Ovary (tissue), 9 donors: ENCODE data around the gene FBXO42. TPM values are rescaled to one million over a fixed set of nuclear protein-coding genes. Genes with fewer than 3 reads are reported as not detected.

Experiments
- DNase-seq, 5 donors: peaks; one replicate each; pipeline ENCODE4 v3.0.0-alpha.2; 2019 to 2020
- H3K27ac ChIP-seq, 2 donors: fragments of 200-600 bp; one replicate each; pipeline versions ENCODE4 v1.5.1 to v1.8.0; 2019 to 2022
- H3K27me3 ChIP-seq: fragments of 200-600 bp; one replicate; pipeline ENCODE4 v1.8.0; 2022
- H3K36me3 ChIP-seq: fragments of 200-600 bp; sonication (generic); one replicate; pipeline ENCODE4 v1.5.1; 2019
- H3K4me1 ChIP-seq: one replicate; pipeline ENCODE4 v1.8.1; 2013; ENCODE audit warnings: mild to moderate bottlenecking, moderate library complexity; ENCODE audit not compliant: insufficient read depth
- H3K4me3 ChIP-seq: fragments of 200-600 bp; sonication (generic); one replicate; pipeline ENCODE4 v1.5.1; 2017
- H3K9me3 ChIP-seq, 2 donors: fragments of 200-600 bp in 1 of 2; sonication (generic) in 1 of 2; one replicate each; pipeline versions ENCODE4 v1.5.1 to v1.8.1; 2013 to 2019; ENCODE audit warnings: mild to moderate bottlenecking in 1 of 2, moderate library complexity in 1 of 2
- EP300 ChIP-seq: sonication (generic); formaldehyde crosslinking; IDR thresholded peaks from one replicate; pipeline ENCODE4 v1.6.1; 2017; ENCODE audit warnings: antibody characterized with exemption
- POLR2A ChIP-seq: fragments of 450-650 bp; IDR thresholded peaks from one replicate; pipeline ENCODE4 v1.6.1; 2017; ENCODE audit warnings: antibody characterized with exemption, mild to moderate bottlenecking, moderate library complexity
- WGBS, 3 donors: extraction: QIAGEN DNeasy Blood & Tissue Kit in 1 of 3; methylation state at CpG; one replicate each; pipeline versions ENCODE4 v1.1.5 to v1.1.7; 2013 to 2017; 5-methylcytosine and 5-hydroxymethylcytosine counted together
- intact Hi-C, 4 donors: fragments of 100-400 bp; cut with DNase I; formaldehyde crosslinking; loops; one replicate each; pipeline versions ENCODE4 v1.11.0 to v1.15.1; 2022 to 2023
- polyA plus RNA-seq, 2 donors: library from polyadenylated mRNA; stranded (reverse); fragments of 200-250 nt in 1 of 2; fragments of 350-450 nt in 1 of 2; fragmentation: Illumina TruSeq in 1 of 2; extraction: RNeasy Lipid Tissue Mini Kit (QIAGEN cat#74804) in 1 of 2; gene quantifications; one replicate each; pipeline ENCODE4 v1.2.3, GENCODE V29; 2013 to 2014
- total RNA-seq, 7 donors: library from RNA; depleted of rRNA in 2 of 7; stranded (reverse); fragments of >200 nt in 2 of 7; fragmentation: NEBNext Ultra II Directional in 3 of 7; extraction: Animal tissue kit (Norgen Biotek cat#: 25700) in 3 of 7; gene quantifications; one replicate each; pipeline versions ENCODE4 v1.1.0 to v1.2.4, GENCODE V29; 2016 to 2023
- TF ChIP-seq, protein P1 (sequence below), 3 donors: fragments of 450-650 bp in 2 of 3; fragments of 200-600 bp in 1 of 3; IDR thresholded peaks; one replicate each; pipeline versions ENCODE4 v1.5.1 to v1.8.0; 2016 to 2022; ENCODE audit warnings: antibody characterized with exemption in 3 of 3, mild to moderate bottlenecking in 1 of 3
- donor health status: DM: no; HTN: no; CAD: no; lungs with moderate emphysema.
- donor health status: DM: no; HTN: no; CAD: no.
- donor health status: Bipolar disorder and iron deficiency.
- donor health status: DM: yes; HTN: yes; CAD: no.
- donor health status: DM: no; HTN: no; CAD: no.
- donor health status: DM: yes; HTN: yes; CAD: no.

FBXO42 gene
- total and polyA plus RNA-seq, 9 donors = 16.0 to 35.3 (median 21.9) TPM

DNA sequence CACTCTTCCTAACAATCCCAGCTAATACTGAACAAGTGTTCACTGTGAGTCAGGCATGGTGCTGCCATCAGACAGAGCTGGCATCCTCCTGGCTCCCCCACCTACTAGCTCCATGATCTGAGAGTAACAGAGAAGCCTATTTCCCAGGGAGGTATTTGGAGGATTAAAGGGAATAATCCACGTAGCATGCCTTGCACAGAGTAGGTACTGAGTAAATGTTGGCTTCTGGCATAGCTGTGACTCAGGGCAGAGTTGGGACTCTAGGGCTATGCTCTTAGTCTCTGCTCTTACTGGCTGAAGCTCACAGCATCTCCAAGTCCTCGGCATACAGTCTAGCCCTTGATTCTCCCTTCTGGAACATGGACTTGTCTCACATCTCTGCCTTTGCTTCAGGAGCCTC lies 148.1 kb downstream of the FBXO42 start:
- no peak for TF ChIP-seq EP300
- no peaks in the 10 kb centered on the region for H3K27me3 ChIP-seq
- peaks cover 5% of the 10 kb centered on the region for H3K4me1 ChIP-seq
- intact Hi-C loops = loop anchor here in 2 of 4 donors (5.0 to 10.0 kb wide), 2 partner anchors 38 to 161 kb away; partner anchors contain the start of gene SZRD1 (in 1 of the 2)
- H3K9me3 ChIP-seq = no peaks in the 10 kb centered on the region
- WGBS, 3 donors = 86 to 93% (median 92%) methylated on average over 2 of the region's 2 CpGs
- H3K4me3 ChIP-seq = no peak overlapping the region
- H3K36me3 ChIP-seq = no peaks in the 10 kb centered on the region
- no peak overlapping the region for H3K27ac ChIP-seq
- DNase-seq = no peak

DNA sequence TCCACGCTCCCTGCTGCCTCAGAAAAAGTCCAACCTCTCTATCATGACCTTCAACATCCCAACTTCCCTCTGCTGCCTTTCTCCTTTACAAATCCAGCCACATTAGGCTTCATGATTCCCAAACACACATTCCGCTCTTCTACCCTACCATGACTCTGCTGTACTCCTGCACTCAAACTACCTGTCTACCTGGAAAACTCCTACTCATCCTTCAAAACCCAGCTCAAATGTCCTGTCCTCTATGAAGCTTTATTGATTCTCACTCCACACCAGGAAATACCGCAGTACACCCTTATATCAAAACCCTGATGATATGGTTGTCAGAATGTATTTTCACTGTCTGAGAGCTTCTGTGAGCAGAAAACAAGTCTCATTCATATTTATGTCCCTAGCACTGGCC lies 148.7 kb downstream of the FBXO42 start:
- Histone ChIP-seq H3K36me3 (no peaks in the 10 kb centered on the region), H3K4me1 (peaks cover 5% of the 10 kb centered on the region), H3K9me3 (no peaks in the 10 kb centered on the region), H3K4me3 (no peak overlapping the region), H3K27me3 (no peaks in the 10 kb centered on the region), H3K27ac (no peak overlapping the region)
- TF ChIP-seq POLR2A = no peak
- TF ChIP-seq EP300 = no peak
- TF ChIP-seq, protein P1, sequence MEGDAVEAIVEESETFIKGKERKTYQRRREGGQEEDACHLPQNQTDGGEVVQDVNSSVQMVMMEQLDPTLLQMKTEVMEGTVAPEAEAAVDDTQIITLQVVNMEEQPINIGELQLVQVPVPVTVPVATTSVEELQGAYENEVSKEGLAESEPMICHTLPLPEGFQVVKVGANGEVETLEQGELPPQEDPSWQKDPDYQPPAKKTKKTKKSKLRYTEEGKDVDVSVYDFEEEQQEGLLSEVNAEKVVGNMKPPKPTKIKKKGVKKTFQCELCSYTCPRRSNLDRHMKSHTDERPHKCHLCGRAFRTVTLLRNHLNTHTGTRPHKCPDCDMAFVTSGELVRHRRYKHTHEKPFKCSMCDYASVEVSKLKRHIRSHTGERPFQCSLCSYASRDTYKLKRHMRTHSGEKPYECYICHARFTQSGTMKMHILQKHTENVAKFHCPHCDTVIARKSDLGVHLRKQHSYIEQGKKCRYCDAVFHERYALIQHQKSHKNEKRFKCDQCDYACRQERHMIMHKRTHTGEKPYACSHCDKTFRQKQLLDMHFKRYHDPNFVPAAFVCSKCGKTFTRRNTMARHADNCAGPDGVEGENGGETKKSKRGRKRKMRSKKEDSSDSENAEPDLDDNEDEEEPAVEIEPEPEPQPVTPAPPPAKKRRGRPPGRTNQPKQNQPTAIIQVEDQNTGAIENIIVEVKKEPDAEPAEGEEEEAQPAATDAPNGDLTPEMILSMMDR (IDR thresholded peaks at IDR 0.05) = no peak
- WGBS, 3 donors = 32 to 63% (median 62%) methylated on average over 3 of the region's 3 CpGs
- DNase-seq = no peak
- intact Hi-C loops = loop anchor here in 2 of 4 donors (5.0 to 10.0 kb wide), 2 partner anchors 39 to 161 kb away; partner anchors contain the start of gene SZRD1 (in 1 of the 2)

DNA sequence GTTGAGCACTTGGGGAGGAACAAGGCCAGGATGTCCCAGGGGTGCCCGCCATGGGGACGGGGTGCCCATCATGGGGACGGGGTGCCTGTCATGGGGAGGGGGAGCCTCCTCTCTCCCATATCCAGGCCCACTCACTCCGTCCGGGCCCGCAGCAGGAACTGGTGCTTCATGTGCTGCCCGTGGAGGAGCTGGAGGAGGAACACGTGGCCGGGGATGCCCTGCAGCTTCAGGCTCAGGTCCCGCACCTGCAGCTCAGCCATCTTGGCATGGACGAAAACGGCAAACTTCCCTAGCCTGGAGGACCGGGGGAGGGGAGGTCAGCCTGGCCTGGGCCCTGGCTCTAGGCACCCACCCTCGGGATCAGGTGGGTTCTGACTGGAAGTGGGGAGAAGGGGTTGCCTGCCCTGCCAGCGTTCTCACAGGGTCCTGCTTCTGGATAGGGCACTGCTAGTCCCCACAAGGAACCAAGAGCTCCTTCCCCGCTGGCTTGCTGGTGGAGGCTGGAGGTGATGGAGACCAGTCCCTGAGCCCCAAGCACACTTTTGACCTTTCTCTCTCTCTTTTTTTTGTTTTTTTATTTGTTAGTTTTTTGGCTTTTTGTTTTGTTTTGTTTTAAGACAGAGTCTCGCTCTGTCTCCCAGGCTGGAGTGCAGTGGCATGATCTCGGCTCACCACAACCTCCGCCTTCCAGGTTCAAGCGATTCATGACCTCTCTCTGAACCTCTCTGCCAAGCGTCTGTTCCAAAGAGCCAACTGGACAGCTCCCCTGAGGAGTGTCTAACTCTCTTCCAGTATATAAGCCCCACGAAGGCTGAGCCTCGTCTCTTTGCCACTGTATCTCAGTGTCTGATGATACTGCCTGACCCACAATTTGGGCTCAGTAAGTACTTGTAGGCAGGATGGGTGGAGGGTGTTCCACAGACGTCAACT lies 149.7 kb downstream of the FBXO42 start:
- DNase-seq = no peak
- intact Hi-C loops = loop anchor here in 2 of 4 donors (5.0 to 10.0 kb wide), 2 partner anchors 40 to 162 kb away; partner anchors contain the start of gene SZRD1 (in 1 of the 2)
- no peaks in the 10 kb centered on the region for H3K9me3 ChIP-seq
- H3K36me3 ChIP-seq = no peaks in the 10 kb centered on the region
- WGBS, 3 donors = 73 to 79% (median 75%) methylated on average over 18 to 24 of the region's 24 CpGs
- no peak overlapping the region for H3K4me3 ChIP-seq
- no peak overlapping the region for H3K27ac ChIP-seq
- TF ChIP-seq EP300 (no peak), POLR2A (no peak)
- TF ChIP-seq, protein P1 (IDR thresholded peaks at IDR 0.05) = no peak
- no peaks in the 10 kb centered on the region for H3K27me3 ChIP-seq
- H3K4me1 ChIP-seq = peaks cover 5% of the 10 kb centered on the region

DNA sequence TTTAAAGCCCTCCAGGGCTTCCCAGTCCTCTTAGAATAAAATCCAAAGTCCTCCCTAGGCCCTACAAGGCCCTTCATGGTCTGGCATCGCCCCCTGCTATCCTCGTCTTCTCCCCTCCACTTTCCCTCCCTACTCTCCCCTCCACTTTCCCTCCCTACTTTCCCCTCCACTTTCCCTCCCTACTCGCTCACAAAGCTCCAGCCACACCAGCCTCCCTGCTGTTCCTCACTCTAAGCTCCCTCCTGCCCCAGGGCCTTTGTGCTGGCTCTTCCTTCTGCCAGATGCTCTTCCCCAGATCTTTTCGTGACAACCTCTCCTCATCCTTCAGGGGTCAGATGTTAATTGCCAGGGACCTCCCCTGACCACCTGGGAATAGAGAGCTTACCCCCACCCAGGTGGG lies 152.6 kb downstream of the FBXO42 start:
- no peak for DNase-seq
- H3K9me3 ChIP-seq = no peaks in the 10 kb centered on the region
- no peaks in the 10 kb centered on the region for H3K36me3 ChIP-seq
- no peak overlapping the region for H3K4me3 ChIP-seq
- no peak overlapping the region for H3K27ac ChIP-seq
- 90 to 94% (median 91%) methylated on average over 4 of the region's 4 CpGs for WGBS, 3 donors
- no peaks in the 10 kb centered on the region for H3K27me3 ChIP-seq
- TF ChIP-seq, protein P1 (IDR thresholded peaks at IDR 0.05) = no peak
- TF ChIP-seq POLR2A (no peak), EP300 (no peak)
- intact Hi-C loops = loop anchor here in 3 of 4 donors (5.0 to 10.0 kb wide), 2 partner anchors 43 to 165 kb away; partner anchors contain the start of gene SZRD1 (in 3 of the 3)
- H3K4me1 ChIP-seq = no peaks in the 10 kb centered on the region

DNA sequence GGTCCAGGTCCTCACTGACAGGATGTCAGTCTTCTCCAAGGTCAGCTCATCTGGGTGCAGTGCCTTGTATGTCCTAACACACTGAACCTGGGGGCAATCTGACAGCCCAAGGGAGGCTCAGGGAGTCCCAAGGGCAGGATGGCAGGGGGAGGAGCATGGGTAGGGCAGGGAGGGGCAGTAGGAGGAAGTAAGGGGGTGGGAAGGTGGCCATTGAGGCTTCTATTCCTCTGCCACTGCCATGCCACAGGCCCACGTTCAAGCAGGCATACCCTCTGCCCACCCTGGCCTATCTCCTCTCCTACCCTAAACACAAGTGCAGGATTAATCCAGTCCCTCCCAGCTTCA lies 153.2 kb downstream of the FBXO42 start:
- H3K27me3 ChIP-seq = no peaks in the 10 kb centered on the region
- H3K4me1 ChIP-seq = no peaks in the 10 kb centered on the region
- no peak for DNase-seq
- no peaks in the 10 kb centered on the region for H3K36me3 ChIP-seq
- no peaks in the 10 kb centered on the region for H3K9me3 ChIP-seq
- no peak overlapping the region for H3K27ac ChIP-seq
- intact Hi-C loops = loop anchor here in 2 of 4 donors (10.0 kb wide), 1 partner anchor 166 kb away; the partner anchor contains the start of gene SZRD1 (in 2 of the 2)
- TF ChIP-seq EP300 = no peak
- TF ChIP-seq, protein P1 (IDR thresholded peaks at IDR 0.05) = no peak
- no peak for TF ChIP-seq POLR2A
- 57 to 75% (median 68%) methylated on average over 1 of the region's 1 CpG for WGBS, 3 donors
- no peak overlapping the region for H3K4me3 ChIP-seq
